HG02970 (cell line): ENCODE measurements around the gene IFIT3.
A peak's percentile ranks its signal among the peaks of the same experiment; 100 is the strongest.
"Not testable (repeated sequence)": the region's sequence is repeated elsewhere in the genome, so short reads cannot be mapped to it uniquely, and the experiment has no call there.

Source experiments
- ATAC-seq: cut with Tn5 transposase; IDR thresholded peaks from one replicate; pipeline ENCODE4 v1.9.1; 2021; ENCODE audit warnings: mild to moderate bottlenecking, moderate library complexity, moderate number of reproducible peaks; ENCODE audit not compliant: unreplicated experiment, low FRiP score

IFIT3 gene

GRCh38 chr10:89331487-89332122, 3.8 kb downstream of the IFIT3 start:
- not testable (repeated sequence) for ATAC-seq

GRCh38 chr10:89332123-89332633, 4.4 kb downstream of the IFIT3 start:
- ATAC-seq = peak; percentile 35

GRCh38 chr10:89335226-89335625, 7.4 kb downstream of the IFIT3 start:
- no peak for ATAC-seq

GRCh38 chr10:89336241-89336640, 8.4 kb downstream of the IFIT3 start:
- no peak for ATAC-seq

GRCh38 chr10:89337484-89337883, 9.7 kb downstream of the IFIT3 start:
- ATAC-seq = no peak

GRCh38 chr10:89338713-89339112, 10.9 kb downstream of the IFIT3 start:
- ATAC-seq = no peak

- ATAC-seq = no peak
Measured at GRCh38 chr10:89339875-89340274, 12.1 kb downstream of the IFIT3 start.

- ATAC-seq = no peak
Measured at GRCh38 chr10:89341649-89342048, 13.9 kb downstream of the IFIT3 start.

- no peak for ATAC-seq
Measured at GRCh38 chr10:89342206-89342958, 14.6 kb downstream of the IFIT3 start.

GRCh38 chr10:89343089-89343767, 15.4 kb downstream of the IFIT3 start:
- ATAC-seq = no peak

- no peak for ATAC-seq
Measured at GRCh38 chr10:89344156-89344555, 16.4 kb downstream of the IFIT3 start.

GRCh38 chr10:89345367-89346000, 17.7 kb downstream of the IFIT3 start:
- ATAC-seq = no peak

GRCh38 chr10:89346405-89347254, 18.8 kb downstream of the IFIT3 start:
- no peak for ATAC-seq

GRCh38 chr10:89347701-89348457, 20.1 kb downstream of the IFIT3 start:
- ATAC-seq = no peak

- ATAC-seq = no peak
Measured at GRCh38 chr10:89348481-89348880, 20.7 kb downstream of the IFIT3 start.

GRCh38 chr10:89348975-89349374, 21.2 kb downstream of the IFIT3 start:
- no peak for ATAC-seq

- ATAC-seq = not testable (repeated sequence)
Measured at GRCh38 chr10:89350631-89351315, 23.0 kb downstream of the IFIT3 start.

- ATAC-seq = peak; percentile 54
Measured at GRCh38 chr10:89351412-89351779, 23.6 kb downstream of the IFIT3 start.
